ENCODE data around the gene FOXE1. TPM values are rescaled to one million over a fixed set of nuclear protein-coding genes. Genes with fewer than 3 reads are reported as not detected.

Gene FOXE1
- total RNA-seq, 4 donors from 2014 or later, result 405 to 748 (median 454) TPM

DNA sequence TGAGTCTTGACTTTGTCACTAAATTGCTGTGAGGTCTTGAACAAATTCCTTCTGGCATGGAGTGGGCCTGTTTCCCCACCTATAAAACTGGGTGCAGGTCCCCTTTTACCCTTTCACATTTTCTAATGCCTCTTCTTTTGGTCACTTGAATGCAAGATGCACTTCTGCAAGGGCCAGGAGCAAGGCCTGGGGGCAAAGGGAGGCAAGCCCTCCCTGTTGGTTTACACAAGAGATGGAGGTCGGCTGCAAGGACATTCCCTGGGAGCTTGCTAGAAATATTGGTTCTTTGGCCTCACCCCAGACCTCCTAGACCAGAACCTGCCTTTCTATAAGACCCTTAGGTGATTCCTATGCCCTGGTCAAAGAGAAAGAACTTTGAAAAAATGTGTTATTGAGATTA, 5.8 kb downstream of the FOXE1 start:
- 11 to 25% methylated on average over 1 of the region's 1 CpG for WGBS, 2 donors
- Histone ChIP-seq H3K4me3 (replicated peaks in 1 of 3) (peak overlapping the region in 2 of 3 donors; percentile 74 to 97), H3K9me3 (no peaks in the 10 kb centered on the region), H3K4me1 (peaks cover 0 to 11% of the 10 kb centered on the region in 2 donors), H3K36me3 (peaks cover 44 to 49% of the 10 kb centered on the region in 2 donors), H3K27me3 (no peaks in the 10 kb centered on the region), H3K27ac (peak overlapping the region; percentile 92 to 97 (median 96))
- peak in 1 of 2 donors; percentile 19 for TF ChIP-seq POLR2A (IDR thresholded peaks at IDR 0.05)
- TF ChIP-seq, protein P1, sequence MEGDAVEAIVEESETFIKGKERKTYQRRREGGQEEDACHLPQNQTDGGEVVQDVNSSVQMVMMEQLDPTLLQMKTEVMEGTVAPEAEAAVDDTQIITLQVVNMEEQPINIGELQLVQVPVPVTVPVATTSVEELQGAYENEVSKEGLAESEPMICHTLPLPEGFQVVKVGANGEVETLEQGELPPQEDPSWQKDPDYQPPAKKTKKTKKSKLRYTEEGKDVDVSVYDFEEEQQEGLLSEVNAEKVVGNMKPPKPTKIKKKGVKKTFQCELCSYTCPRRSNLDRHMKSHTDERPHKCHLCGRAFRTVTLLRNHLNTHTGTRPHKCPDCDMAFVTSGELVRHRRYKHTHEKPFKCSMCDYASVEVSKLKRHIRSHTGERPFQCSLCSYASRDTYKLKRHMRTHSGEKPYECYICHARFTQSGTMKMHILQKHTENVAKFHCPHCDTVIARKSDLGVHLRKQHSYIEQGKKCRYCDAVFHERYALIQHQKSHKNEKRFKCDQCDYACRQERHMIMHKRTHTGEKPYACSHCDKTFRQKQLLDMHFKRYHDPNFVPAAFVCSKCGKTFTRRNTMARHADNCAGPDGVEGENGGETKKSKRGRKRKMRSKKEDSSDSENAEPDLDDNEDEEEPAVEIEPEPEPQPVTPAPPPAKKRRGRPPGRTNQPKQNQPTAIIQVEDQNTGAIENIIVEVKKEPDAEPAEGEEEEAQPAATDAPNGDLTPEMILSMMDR (IDR thresholded peaks at IDR 0.05), result no peak
- peak; percentile 23 to 54 for DNase-seq
- intact Hi-C loops (cut with DNase I), result no loop called here

- 24 to 31% methylated on average over 2 of the region's 2 CpGs for WGBS, 2 donors
- no peak for DNase-seq
- TF ChIP-seq, protein P1 (IDR thresholded peaks at IDR 0.05), result no peak
- no peak for TF ChIP-seq POLR2A (IDR thresholded peaks at IDR 0.05)
- H3K36me3 ChIP-seq, result peaks cover 39 to 49% of the 10 kb centered on the region in 2 donors
- peak overlapping the region in 1 of 3 donors; percentile 74 for H3K4me3 ChIP-seq (replicated peaks in 1 of 3)
- intact Hi-C loops (cut with DNase I), result no loop called here
- peak overlapping the region; percentile 92 to 97 (median 96) for H3K27ac ChIP-seq
- H3K27me3 ChIP-seq, result no peaks in the 10 kb centered on the region
- H3K4me1 ChIP-seq, result peaks cover 0 to 11% of the 10 kb centered on the region in 2 donors
- no peaks in the 10 kb centered on the region for H3K9me3 ChIP-seq
Measured at GRCh38 chr9:97859346-97859745, 6.3 kb downstream of the FOXE1 start.

DNA sequence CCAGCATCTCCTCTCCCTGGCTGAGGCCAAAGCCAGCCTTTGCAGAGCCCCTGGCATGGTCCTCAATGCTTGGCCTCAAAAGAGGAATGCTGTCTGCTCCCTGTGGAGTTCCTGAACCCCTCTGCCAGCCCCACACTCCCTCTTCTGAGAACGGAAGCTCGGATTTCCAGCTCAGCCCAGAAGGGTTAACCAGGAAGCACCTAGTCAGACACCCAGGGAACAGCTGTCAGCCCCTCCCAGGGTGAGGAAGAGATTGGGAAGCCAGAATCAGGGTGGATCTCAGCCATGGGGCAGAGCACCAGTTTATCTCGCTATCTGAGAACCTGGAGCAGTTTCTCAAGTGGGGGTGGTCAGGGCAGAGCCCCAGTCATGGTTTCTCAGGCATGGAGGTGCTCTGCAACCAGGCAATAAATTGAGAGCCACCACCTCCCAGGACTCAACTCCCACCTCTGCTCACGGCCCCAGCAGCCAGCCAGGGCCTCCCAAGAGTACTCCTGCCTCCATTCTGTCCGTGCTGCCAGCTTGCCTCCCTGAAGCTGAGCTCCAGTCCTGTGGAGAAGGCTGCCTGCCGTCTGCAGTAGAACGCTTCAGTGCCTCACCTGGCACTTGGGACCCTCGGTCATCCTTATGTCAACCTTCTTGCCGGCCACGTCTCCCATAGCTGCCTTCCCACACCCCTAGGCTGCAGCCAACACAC, 7.6 kb downstream of the FOXE1 start:
- Histone ChIP-seq H3K27ac (peak overlapping the region; percentile 92 to 97 (median 96)), H3K4me1 (peaks cover 0 to 11% of the 10 kb centered on the region in 2 donors), H3K36me3 (peaks cover 26 to 37% of the 10 kb centered on the region in 2 donors), H3K27me3 (no peaks in the 10 kb centered on the region), H3K9me3 (no peaks in the 10 kb centered on the region), H3K4me3 (replicated peaks in 1 of 3) (no peak overlapping the region)
- TF ChIP-seq, protein P1 (IDR thresholded peaks at IDR 0.05), result no peak
- peak in 1 of 2 donors; percentile 72 for TF ChIP-seq POLR2A (IDR thresholded peaks at IDR 0.05)
- peak; percentile 72 to 78 for DNase-seq
- 14 to 25% methylated on average over 9 to 10 of the region's 10 CpGs for WGBS, 2 donors
- intact Hi-C loops (cut with DNase I), result no loop called here

DNA sequence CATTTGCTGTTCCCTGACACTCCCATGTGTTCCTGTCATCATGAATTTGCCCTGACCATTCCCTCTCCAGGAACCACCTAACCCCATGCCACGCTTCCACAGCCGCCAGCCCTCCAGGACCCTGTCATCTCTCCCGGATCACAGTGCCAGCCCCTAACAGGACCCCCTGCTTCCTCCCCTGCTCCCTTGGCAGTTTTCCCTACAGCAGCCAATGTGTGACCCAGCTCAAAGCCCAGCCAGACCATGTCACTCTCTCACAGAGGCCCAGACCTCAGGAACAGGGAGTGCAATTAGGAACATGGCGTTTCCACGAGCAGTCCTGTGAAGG, 8.1 kb downstream of the FOXE1 start:
- no peaks in the 10 kb centered on the region for H3K27me3 ChIP-seq
- intact Hi-C loops (cut with DNase I), result no loop called here
- 57 to 61% methylated on average over 5 of the region's 5 CpGs for WGBS, 2 donors

GRCh38 chr9:97863314-97863713, 10.3 kb downstream of the FOXE1 start:
- DNase-seq, result peak; percentile 28 to 29
- H3K36me3 ChIP-seq, result peaks cover under 1 to 10% of the 10 kb centered on the region in 2 donors
- no peaks in the 10 kb centered on the region for H3K27me3 ChIP-seq
- H3K4me3 ChIP-seq (replicated peaks in 1 of 3), result no peak overlapping the region
- no peak for TF ChIP-seq POLR2A (IDR thresholded peaks at IDR 0.05)
- TF ChIP-seq, protein P1 (IDR thresholded peaks at IDR 0.05), result no peak
- 39 to 45% methylated on average over 7 of the region's 7 CpGs for WGBS, 2 donors
- H3K4me1 ChIP-seq, result peaks cover 0 to 11% of the 10 kb centered on the region in 2 donors
- intact Hi-C loops (cut with DNase I), result no loop called here
- H3K27ac ChIP-seq, result peak overlapping the region; percentile 7 to 41 (median 16)
- H3K9me3 ChIP-seq, result no peaks in the 10 kb centered on the region

More for the DNA sequence above, 8.1 kb downstream of the FOXE1 start:
- Histone ChIP-seq H3K27ac (peak overlapping the region; percentile 92 to 97 (median 96)), H3K4me3 (replicated peaks in 1 of 3) (no peak overlapping the region), H3K4me1 (peaks cover 0 to 11% of the 10 kb centered on the region in 2 donors), H3K9me3 (no peaks in the 10 kb centered on the region), H3K36me3 (peaks cover 21 to 32% of the 10 kb centered on the region in 2 donors)
- no peak for TF ChIP-seq POLR2A (IDR thresholded peaks at IDR 0.05)
- TF ChIP-seq, protein P1 (IDR thresholded peaks at IDR 0.05), result no peak
- no peak for DNase-seq
